GM19438 (cell line): ENCODE results near the gene SGTA.

ENCODE experiments used
- ATAC-seq: cut with Tn5 transposase; IDR thresholded peaks from one replicate; pipeline ENCODE4 v1.9.1; 2021; ENCODE audit warnings: low read depth; ENCODE audit not compliant: unreplicated experiment

Gene SGTA

DNA sequence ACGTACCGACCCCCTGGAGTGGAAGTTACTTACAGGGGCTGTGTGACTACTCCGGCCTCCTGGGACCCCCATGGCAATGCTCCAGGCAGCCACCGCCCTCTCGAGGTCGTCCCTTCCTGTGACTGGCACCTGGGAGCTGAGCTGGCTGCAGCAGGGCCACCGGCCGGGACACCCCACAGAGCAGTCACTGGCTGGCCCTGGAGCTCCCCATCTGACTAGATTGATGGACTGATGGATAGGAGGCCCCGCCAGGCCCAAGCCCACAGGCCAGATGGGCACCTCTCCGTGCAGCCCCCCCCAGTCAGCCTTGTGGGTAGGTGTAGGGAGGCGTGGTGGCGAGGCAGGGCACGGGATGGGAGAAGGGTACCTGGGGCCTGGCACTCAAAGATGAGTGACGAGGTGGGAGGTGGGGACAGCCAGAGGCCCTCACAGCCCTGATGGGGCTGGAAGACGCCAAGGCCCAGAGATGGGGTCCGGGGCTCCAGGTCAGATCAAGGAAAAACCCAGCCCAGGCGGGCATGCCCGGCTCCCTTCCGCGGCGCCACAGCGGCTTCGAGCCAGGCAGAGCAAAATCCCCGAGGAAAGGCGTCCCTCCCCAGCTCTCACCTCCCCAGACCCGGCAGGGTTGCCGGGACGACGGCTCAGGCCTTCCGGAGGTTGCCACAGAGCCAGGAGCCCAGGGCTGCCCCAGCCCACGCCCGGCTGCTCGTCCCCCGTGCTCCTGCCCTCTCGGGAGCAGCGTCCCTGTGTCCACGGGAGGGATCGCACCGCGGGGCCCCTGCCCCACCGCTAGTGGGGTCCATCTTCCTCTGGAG lies 51.7 kb downstream of the SGTA start:
- ATAC-seq = no peak

DNA sequence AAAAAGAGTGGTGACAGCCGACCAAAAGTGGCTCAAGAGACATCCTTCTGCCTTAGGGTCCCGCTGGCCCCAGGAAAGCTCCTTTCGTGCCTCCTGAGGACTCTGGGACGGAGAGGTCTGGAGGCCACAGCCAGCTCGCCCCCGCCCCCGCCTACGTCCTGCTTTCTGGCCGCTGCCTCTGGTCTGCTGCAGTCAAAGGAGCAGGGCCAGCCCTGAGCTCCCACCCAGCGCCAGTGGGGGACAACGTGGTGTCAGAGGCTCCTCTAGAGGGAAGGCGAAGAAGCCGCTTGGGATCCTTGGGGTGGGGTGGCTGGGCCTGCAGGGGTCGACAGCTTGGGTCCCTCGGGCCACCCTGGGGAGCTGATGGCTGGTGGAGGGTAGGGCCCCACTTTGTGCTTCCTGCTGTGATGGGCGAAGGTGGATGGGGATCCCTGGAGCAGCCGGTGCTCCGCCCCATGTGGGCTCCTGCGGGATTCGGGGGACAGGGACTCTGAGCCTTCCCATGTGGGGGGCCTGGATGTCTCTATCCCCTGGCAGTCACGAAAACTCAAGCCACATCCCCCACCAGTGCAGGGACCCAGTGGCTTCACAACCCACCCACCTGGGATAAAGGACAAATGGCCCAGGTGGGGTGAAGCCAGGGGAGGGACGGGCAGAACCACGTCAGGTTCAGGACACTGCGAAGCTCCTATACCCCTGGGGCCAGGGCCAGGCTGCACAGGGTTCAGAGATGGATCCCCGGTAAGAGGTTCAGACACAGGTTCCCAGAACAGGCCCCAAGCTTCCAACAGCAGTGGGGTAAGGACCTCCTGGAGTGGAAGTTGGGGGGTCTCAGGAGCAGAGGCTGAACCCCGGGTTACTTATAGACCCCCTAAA lies 52.9 kb downstream of the SGTA start:
- no peak for ATAC-seq

DNA sequence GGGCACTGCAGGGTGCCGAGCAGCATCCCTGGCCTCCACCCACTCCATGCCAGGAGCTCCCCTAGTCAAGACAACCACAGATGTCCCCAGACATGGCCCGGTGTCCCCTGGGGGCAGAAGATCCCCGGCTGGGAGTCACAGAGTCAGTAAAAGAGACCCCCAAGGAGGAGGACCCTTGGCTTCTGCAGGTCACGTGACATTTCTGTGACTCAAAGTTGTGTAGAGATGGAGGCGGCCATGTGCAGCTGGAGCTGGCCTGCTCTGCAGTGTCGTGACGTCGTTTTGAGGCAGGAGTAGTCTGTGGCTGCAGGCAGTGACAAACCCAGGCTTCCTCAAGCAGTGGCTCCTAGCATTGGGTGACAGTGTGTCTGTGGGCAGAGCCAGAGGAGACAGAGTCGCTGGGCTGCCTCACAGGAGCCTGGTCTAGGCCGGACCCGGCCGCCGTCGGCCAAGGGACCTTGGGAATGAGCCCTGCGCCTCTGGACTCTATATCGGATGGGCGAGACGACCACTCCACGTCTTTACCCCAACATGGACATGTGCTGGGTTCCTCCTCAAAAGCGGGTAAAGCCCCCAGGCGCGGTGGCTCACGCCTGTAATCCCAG lies 54.2 kb downstream of the SGTA start:
- ATAC-seq = no peak

DNA sequence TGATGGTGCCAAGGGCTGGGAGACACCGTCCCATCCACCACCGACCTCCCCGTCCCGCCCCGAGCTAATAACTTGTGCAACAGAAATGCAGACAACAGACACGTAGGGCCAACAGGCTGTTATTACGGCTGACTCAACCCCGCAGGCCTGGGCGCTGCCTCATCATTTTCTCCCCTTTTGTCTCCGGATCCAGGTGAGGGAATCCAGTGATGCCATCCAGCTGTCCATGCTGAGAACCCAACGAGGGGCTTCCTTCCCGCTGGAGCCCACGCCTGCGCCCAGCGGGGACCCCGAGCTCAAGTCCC lies 55.5 kb downstream of the SGTA start:
- ATAC-seq = no peak

DNA sequence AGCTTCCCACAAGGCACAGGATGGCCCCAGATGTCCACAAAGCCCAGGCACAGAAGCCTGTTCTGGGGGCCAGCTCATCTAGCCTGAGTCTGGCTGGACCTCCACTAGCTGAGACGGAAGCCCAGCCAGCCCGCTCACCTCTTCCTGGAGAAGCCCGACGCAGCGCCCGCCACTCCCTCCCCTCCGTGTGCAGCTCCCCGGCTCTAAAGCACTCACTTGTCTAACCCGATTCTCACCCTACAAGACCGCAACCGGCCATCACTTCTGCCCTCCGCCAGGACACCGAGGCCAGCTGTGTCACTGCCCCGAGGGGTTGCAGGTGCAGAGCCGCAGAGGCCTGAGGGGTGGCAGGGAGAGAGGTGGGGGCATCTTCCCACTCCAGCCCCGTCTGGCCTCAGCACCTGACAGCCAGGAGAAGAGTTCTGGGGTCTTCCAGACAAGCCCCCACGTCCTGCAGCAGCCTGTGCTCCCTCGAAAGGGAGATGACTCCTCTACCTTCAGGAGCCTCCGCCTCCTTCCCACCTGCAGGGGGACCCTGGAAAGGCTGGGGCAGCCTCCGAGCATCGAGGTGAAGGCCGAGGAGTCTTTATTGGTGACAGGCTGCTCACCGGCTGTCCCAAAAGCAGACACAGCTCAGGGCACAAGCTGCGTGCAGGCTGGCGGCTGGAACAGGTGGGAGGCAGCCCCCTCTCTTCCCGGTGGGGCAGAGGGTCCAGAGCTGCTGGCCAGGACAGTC lies 56.0 kb downstream of the SGTA start:
- no peak for ATAC-seq

DNA sequence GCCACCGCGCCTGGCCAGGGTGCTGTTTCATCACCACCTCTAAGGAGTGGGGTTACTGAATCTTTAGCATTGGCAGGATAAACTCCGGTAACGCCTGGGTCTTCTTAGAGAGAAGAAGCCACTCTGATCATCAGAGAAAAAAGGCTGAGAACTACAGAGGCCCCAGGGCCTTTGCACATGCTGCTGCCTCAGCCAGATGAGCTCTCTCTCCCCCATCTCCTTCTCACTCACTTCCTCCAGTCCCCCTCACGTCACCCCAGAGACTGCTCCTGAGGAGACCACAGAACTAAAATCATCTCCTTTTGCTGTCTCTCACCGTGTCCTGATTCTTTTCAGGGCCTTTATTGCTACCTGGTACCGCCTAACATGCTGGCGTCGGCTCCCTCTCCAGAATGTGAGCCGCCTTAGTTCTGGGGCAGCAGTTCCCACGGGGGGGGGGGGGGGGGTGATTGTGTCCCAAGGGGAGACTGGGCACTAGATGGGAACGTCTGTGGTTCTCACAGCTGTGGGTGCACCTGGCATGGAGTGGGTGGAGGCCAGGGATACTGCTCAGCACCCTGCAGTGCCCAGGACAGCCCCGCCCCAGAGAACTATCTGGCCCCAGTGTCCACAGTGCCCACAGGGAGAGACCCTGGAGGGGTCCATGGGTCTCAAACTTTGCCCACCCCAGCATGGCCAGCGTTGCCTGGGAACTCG lies 56.8 kb downstream of the SGTA start:
- no peak for ATAC-seq

DNA sequence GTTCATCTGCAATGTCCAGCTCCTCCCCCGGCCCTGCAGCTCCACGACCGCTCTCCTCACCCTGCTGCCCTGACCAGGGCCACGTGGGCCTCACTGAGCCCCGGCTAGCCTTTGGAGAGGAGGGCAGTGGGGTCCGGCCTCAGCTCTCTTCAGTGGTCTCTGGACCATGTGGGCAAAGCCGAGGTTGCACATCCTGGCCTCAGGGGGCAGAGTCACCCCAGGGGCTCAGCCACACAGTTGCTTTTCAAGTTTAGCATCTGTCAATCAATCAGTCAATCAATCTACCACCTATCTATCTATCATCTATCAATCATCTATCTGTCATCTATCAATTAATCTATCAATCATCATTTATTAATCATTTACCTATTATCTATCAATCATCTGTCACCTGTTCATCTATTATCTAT lies 58.9 kb downstream of the SGTA start:
- no peak for ATAC-seq

DNA sequence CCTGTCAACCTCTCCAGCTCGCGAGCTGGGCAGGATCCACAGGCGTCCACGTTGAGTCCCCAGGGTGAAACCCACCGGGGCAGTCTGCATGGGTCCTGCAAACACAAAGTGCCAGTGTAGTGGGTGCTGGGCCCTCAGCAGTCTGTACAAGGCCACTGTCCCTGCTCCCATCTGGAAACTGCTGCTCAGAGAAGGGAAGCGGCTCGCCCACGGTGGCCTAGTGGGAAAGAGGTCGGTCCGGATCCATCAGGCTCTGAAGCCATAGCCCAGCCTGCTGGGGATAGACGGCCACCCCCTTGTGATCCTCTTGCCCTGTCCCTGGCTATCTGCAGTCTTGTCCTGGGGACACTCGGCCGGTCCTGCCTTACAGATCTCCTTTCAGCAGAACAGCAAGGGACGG lies 59.3 kb downstream of the SGTA start:
- ATAC-seq = no peak

DNA sequence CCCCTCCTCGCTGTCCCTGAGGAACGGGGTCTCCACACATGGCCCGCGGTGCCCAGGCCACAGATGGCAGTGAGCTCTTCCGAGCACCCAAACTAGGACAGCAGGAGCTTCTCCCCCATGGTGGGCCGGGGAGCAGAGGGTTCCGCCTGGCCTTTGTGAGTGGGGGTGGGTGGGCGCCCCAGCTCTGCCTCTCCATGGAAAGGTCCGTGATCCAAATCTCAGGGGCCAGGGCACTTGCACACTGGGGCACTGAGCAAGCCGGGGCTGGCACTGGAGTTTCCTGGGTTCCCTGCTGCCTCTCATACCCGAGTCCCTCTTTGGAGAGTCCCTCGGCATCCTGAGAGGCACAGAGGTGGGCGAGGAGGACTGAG lies 59.7 kb downstream of the SGTA start:
- no peak for ATAC-seq

DNA sequence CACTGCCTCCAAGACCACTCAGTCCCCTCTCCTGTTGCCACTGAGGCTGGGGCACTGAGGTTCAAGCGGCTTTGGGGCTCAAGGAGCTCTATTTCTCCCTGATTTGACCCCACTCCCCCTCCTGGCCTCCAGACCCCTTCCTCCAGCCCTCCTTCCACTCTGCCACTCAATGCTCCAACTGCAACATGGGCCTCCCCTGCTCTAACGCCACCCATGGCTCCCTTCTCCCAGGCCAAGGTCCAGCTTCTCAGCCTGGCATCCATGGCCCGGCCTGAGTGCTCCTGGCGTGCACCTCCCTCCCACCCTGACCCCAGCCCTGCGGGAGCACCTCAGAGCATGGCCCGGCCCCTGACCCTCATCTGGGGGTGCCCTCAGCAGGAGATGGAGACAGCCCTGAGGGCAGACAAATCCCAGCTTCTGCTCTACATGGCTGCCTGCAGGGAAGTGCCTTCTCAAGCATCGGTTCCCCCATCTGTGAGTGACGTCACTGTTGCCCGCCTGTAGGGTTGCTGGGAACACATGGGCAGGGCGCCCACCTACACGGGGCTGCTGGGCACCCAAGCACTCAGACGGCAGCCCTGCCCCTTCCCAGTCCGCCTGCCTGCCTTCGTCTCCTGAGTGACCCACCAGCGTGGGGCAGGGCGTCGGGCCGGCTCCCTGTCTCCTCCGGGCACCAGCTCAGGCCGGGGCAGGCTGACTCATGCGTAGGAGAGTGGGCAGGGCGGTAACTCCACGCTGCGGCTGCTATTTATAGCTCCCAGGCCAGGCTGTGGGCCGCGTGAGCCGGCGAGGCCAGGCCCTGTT lies 60.3 kb downstream of the SGTA start:
- ATAC-seq = no peak

DNA sequence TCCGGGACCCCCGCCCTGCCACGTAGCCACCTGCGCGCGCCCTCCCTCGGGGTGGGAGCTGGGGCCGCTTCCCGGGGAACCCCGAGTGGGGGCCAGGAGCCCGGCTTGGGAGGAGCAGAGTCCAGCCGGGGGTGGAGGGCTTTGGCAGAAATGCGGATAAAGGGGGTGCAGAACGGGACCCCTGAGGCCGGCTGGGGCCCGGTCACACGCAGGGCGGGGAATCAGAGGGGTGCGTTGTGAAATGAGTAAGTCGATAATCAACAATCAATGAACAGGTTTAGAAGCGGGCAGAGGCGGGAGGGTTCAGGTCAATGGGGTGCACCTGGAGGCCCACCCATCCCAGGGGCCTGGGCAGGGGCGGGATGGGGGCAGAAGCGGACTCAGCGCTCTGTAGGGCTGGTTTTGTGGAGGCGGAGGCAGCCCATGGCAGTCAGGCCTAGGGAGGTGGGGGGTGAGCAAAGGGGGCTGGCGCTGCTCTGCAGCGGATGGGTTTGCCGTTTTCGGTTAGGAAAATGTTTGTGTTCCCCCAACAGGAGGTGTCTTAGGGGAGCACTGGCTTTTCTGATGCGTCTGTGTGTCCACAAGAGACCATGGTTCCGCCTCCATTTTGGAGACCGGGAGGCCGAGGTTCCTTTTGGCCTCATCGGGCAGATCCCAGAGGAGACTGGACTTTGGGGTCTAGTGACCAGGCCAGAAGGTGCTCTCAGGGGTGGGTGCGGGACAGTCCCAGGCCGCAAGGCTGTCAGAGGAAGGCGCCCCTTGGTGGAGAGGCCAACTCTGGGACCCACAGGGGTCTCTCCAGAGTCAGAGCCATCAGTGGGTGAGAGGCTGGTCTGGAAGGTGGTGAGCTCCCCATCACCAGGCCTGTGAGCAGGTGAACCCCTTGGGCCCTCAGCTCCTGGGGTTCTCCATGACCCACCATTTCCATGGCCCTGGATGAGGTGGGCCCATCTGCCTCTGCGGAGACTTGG lies 61.2 kb downstream of the SGTA start:
- no peak for ATAC-seq

DNA sequence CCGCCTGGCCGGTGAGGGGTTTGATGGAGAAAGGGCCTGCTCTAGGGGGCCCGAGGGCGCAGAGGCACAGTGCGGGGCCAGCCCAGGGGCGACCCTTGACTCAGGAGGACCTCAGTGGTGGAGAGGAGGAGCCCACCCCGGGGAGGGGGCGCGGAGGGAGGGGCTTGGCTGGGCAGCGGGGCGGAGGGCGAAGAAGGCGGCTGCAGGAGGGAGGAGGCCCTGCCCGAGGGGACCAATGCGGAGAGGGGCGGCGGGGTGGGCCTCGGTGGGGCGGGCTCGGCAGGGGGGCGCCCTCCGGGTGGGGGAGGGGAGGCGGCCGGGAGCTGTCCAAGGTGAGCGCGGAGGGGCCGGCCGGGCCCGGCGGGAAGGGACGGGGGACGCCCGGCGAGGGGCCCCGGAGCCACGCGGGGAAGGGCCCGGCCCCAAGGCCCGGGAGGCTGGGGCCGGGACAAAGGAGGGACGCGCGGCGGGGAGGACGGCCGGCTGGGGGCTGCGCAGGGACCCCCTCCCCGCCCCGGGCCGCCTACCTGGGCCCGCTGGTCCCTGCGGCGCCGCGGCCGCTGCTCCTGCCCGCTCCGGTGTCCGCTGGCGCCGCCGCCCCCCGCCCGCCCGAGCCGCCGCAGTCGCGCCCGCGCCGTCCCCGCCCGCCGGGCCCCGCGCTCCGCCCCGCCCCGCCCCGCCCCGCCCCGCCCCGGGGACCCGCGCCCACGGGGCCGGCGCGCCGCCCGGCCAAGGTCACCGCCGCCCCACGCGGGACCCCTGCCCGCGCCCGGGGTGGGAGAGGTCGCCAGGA lies 62.1 kb downstream of the SGTA start, which contains the start of gene DIRAS1:
TSS of gene DIRAS1 (minus strand) at position 596 of the 793 bp plus-strand sequence. CDS start 3,566 bp downstream, outside the sequence.
- ATAC-seq = no peak

DNA sequence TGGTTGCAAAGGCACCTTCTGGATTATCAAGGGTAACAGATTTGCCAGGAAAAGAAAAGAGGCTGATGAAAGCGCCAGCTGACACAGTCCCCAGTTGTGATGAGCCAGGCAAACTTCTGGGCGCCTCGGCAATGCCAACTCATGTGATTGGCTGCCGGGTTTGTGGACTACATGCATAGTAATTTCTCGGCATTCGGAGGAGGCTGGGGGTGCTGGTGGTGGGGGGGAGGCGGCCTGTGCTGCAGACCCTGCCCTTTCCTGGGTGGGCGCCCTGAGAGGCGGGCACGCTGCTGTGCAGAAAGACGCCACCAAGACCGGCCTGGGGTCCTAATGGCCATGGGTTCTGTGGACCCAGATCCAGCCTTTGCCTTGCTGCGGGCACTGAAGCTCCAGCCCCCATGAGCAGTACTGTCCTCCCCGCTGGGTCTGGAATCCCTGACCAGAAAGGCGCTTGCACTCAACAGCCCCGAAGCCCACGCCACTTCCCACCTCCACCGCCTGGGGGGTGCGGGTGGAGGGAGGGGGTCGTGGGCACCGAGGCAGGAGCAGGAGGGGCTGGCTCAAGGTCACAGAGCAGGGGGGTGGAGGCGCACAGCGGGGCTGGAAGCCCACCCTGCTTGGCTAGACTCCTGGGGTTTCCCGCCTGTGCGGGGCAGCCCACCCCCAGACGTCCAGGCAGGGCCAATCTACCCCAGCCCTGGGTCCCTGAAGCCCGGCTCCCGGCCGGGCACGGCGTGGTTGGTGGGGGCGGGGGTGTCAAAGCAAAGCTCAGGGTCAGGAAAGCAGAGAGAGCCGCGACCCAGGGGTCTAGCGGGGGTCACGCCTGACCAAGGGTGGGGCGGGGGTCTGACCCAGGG lies 62.9 kb downstream of the SGTA start:
- ATAC-seq = no peak

DNA sequence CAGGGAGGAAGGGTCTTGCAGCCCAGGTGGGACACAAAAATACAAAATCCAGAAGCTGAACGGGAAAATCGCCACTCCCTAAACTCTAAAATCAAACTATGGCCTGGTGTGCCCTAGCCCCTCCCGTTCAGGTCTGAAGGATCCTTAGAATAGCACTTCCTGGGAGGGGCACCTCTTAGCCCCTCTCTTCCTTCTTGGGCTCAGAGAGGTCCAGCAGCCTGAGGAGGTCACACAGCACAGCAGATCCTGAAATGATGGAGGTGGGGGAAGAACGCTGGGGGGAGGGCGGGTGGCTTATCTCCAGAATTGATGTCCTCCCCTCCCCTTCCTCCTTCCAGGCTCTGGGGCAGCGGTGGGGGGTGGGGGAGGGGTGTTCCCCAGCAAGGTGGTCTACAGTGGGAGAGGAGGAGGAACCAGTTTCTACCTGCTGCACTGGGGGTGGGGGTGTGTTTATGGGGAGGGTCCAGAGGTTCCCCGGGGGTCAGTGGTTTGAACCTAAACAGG lies 63.8 kb downstream of the SGTA start:
- no peak for ATAC-seq

DNA sequence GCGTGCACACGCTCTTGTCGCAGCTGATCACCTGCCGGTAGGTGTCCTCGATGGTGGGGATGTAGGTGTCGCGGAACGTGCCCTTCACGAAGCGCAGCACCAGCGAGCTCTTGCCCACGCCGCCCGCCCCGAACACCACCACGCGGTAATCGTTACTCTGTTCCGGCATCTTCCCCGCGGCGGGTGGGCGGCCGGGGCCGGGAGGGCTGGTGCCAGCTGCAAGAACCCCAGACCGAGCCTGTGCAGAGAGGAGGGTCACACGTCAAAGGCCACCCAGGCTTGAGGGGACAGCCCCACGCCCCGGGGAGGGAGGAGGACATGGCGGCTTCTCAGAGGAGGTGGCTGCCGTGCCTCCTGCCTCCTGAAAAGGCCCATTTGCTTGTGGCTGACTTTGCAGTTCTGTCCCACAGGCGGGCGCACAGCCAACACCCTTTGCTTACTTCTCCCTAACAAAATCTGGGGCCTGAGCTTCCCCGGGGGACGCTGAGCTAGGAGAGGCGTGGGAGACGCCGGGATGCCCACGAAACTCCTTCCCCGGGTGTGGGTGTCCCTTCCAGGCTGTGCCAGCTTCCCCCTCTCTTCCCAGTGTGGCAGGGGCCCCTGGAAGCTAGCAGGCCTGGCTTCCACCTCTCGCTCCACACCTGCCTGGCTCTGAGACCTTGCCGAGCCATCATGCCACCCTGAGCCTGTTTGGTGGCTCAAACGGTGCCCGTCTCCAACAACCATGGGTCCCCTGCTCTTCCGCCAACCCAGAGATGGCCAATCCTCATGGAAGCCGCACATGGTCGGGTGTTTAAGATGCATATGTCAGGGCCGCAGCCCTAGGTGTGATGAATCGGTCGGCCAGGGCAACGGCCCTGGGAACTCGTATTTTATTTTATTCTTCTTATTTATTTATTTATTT lies 65.2 kb downstream of the SGTA start:
- ATAC-seq = no peak
